NCI-H2227 treated with DMSO at 0.1 percent for 48 hours (cell line): Measurements from ENCODE around the gene SND1.
A peak's percentile ranks its signal among the peaks of the same experiment; 100 is the strongest.

Experiments
- DNase-seq: peaks from one replicate; lab custom pipeline; 2025; lab: John Stamatoyannopoulos, UW

SND1 gene

GRCh38 chr7:127934711-127935110 is 282.7 kb downstream of the SND1 start:
- no peak for DNase-seq

GRCh38 chr7:127935847-127936376 is 283.9 kb downstream of the SND1 start:
- DNase-seq, result no peak

- no peak for DNase-seq
These were observed 285.2 kb downstream of the SND1 start for GRCh38 chr7:127937066-127937680.

GRCh38 chr7:127938588-127938987 is 286.6 kb downstream of the SND1 start:
- DNase-seq, result no peak

GRCh38 chr7:127940381-127941160 is 288.6 kb downstream of the SND1 start:
- no peak for DNase-seq

- no peak for DNase-seq
These were observed 289.6 kb downstream of the SND1 start for GRCh38 chr7:127941476-127942210.

GRCh38 chr7:127943541-127944521 is 291.8 kb downstream of the SND1 start:
- DNase-seq, result peak; percentile 93

GRCh38 chr7:127946111-127946510 is 294.1 kb downstream of the SND1 start:
- DNase-seq, result no peak

GRCh38 chr7:127946847-127947246 is 294.9 kb downstream of the SND1 start:
- DNase-seq, result no peak

- no peak for DNase-seq
These were observed 296.3 kb downstream of the SND1 start for GRCh38 chr7:127948312-127948711.

GRCh38 chr7:127948930-127949329 is 296.9 kb downstream of the SND1 start:
- no peak for DNase-seq

- DNase-seq, result no peak
These were observed 297.8 kb downstream of the SND1 start for GRCh38 chr7:127949769-127950222.

- DNase-seq, result no peak
These were observed 298.4 kb downstream of the SND1 start for GRCh38 chr7:127950233-127950935.

- DNase-seq, result no peak
These were observed 301.7 kb downstream of the SND1 start for GRCh38 chr7:127953423-127954356.

GRCh38 chr7:127954357-127954748 is 302.4 kb downstream of the SND1 start:
- no peak for DNase-seq

GRCh38 chr7:127955051-127955531 is 303.1 kb downstream of the SND1 start:
- DNase-seq, result no peak

GRCh38 chr7:127957886-127958285 is 305.9 kb downstream of the SND1 start:
- DNase-seq, result no peak

- DNase-seq, result no peak
These were observed 307.8 kb downstream of the SND1 start for GRCh38 chr7:127959770-127960169.

GRCh38 chr7:127961786-127962453 is 309.9 kb downstream of the SND1 start:
- DNase-seq, result no peak
